HG03442 (cell line): ENCODE measurements around the gene TBCK.
A peak's percentile ranks its signal among the peaks of the same experiment; 100 is the strongest.

Experiments
- ATAC-seq: cut with Tn5 transposase; IDR thresholded peaks from one replicate; pipeline ENCODE4 v1.9.1; 2021; ENCODE audit warnings: mild to moderate bottlenecking, moderate library complexity; ENCODE audit not compliant: unreplicated experiment

TBCK gene

DNA sequence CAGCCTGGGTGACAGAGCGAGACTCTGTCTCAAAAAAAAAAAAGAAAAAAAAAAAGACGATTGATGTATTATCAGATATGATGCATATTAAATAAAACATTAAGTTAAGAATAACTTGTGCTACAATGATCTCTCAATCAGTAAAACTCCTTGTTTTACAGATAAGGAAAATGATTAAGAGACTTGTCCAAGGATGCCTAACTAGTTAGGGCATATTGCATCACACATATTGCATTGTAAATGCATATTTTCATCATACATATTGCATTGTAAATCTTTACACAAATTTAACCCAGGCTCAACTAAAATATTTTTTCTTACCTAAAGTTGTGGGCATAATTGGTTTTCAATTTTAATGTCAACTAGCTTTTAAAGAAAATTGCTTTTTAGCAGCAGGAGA, 26.3 kb downstream of the TBCK start:
- ATAC-seq: no peak

GRCh38 chr4:106287353-106287969, 28.5 kb downstream of the TBCK start:
- ATAC-seq: no peak

DNA sequence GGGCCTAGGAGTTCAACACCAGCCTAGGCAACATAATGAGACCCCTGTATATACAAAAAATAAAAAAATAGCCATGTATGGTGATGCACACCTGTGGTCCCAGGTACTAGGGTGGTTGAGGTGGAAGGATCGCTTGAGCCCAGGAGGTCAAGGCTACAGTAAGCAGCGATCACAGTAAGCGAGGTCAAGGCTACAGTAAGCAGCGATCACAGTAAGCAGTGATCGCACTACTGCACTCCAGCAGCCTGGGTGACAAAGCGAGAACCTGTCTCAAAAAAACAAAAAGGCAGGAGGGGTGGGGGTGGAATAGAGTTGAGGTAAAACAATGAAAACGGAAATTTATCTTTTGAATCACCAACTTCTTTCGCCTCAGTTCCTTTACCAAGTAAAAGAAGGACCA, 29.4 kb downstream of the TBCK start:
- ATAC-seq: no peak

DNA sequence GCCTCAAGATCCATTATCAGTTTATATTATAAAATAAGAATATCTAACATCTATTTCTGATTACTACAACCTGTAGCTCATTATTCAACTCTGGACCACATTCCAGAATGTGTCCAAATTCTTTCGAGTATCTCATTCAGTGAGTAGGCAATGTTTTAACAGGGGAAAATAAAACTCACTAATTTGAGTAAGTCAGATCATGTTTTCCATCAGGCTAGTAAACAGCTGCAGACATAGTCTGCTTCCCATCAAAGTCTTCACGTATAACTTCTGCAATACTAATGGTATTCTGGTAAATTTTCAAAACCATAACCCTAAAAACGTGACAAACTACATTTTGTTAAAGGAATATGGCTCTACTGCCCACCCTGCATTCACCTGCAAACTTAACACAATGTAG, 31.8 kb downstream of the TBCK start:
- ATAC-seq: no peak

DNA sequence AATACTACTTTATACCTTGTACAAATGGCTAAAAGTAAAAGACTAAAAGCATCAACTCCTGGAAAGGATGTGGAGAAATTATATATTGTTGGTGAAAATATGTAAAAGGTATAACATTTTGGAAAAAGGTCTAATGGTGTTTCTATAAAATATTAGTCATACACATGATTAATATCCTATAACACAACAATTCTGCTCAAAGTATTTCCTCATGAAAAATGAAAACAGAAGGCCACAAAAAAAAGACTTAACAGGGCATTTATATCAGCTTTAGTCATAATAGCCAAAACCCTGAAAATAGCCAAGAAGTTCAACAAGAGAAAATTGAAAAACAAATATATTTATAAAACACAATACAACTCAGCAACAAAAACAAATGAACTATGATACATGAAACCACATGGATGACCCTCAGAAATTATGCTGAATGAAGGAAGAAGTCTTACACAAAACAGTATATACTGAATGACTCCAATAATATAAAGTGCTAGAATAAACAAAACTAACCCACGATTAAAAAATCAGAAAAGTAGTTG, 38.8 kb downstream of the TBCK start:
- ATAC-seq: no peak

GRCh38 chr4:106273831-106274230, 42.2 kb downstream of the TBCK start:
- no peak for ATAC-seq

- ATAC-seq: no peak
Observed at GRCh38 chr4:106270736-106271135, 45.3 kb downstream of the TBCK start.

GRCh38 chr4:106269711-106270110, 46.3 kb downstream of the TBCK start:
- no peak for ATAC-seq

GRCh38 chr4:106268786-106269185, 47.2 kb downstream of the TBCK start:
- no peak for ATAC-seq

- ATAC-seq: peak; percentile 65
Observed at GRCh38 chr4:106266201-106266600, 49.8 kb downstream of the TBCK start.

- ATAC-seq: no peak
Observed at GRCh38 chr4:106264331-106264728, 51.7 kb downstream of the TBCK start.

DNA sequence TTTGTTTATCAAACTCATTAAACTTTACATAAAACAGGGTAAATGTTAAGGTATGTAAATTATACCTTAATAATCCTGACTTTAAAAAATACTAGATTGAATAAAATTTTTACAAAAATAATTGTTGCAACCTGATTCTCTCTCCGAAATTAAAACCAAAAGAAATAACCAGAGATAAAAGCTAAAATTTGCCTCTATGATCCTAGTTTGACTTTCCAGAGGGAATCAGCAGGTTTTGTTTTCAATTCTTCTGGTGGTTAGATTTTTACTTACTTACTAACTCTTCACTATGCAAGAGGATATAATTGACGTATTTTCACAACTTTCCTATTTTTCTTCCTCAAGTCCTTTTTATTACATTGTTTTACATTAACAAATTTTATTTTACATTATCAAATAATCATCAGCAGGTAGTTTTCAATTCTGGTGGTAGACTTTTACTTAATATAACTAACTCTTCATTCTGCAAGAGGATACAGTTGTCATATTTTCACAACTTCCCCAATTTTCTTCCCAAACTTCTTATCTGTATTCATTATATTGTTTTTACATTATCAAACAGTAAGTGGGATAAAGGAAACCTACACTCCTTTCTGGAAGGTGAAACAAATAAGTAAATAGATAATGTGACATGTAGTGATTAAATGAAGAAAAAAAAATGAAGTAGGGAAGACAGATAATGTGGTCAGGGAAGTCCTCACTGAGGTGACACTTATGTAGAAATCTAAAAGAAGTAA, 52.2 kb downstream of the TBCK start:
- no peak for ATAC-seq

- no peak for ATAC-seq
Observed at GRCh38 chr4:106261980-106262379, 54.0 kb downstream of the TBCK start.

GRCh38 chr4:106258145-106259045, 57.6 kb downstream of the TBCK start:
- no peak for ATAC-seq

DNA sequence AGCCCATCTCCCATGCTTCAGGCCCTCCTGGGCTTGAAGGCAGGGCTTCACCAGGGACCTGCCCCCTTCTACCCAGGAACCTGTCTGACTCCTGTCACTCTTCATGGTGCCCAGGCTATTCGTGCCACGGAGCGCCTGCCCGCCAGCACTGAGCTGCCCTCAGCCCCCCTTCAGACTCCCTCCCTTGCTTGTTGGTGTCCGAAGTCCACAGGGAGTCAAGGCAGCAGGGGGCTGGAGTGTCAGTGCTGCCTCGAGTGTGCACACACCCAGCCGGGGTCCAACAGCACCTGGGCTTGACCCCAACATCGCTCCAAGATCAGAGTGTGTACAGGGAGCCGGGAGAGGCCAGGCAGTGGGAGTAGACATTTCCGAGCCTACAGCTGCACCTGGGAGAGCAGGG, 59.8 kb downstream of the TBCK start:
- no peak for ATAC-seq

GRCh38 chr4:106255195-106255594, 60.8 kb downstream of the TBCK start:
- ATAC-seq: no peak

DNA sequence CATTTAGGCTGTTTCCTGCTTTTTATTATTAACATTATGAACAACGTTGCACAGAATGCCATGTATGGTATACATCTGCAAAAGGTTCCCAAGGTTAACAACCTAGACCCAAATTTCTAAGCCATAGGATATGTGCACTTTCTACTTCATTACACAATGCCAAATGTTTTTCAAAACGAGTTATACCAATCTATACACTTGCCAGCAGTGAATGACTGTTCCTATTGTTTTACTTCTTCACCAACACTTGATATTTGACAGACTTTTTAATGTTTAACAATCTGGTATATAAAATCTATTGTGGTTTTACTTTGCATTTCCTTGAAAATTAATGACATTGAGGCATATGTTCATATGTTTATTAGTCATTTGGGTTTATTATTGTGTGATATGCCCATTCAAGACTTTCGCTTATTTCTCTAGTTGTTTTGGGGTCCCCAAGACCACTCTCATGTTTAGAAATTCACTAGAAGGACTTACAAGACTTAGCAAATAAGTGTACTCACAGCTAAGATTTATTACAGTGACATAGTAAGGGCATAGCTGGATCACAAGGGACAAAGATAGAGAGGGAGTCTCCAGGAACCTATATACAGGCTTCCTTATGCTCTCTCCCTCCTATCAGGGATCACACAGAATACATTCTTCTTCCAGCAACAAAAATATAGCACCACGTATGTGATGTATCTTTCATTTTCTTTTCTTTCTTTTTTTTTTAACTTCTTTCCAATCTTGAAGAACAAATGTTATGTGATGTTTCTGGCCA, 62.5 kb downstream of the TBCK start:
- ATAC-seq: no peak

DNA sequence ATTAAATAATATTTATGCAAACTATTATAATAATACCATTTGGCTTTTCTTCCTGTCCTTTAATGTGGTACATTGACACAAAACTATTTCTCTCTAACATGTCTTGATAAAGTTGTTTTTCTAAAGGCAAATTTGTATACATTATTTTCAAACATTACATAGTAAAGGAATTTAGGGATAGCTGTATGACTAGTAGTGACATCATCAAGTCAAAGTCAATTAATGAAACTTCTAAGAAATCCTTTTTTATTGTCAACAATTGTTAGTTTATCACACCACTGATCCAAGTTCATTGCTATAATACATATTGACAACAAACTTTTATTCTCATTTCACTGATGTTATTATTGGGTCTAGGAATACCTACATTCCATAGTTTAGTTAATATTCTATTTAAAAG, 68.4 kb downstream of the TBCK start:
- no peak for ATAC-seq

GRCh38 chr4:106246441-106246840, 69.6 kb downstream of the TBCK start:
- no peak for ATAC-seq

- no peak for ATAC-seq
Observed at GRCh38 chr4:106245176-106245575, 70.8 kb downstream of the TBCK start.

DNA sequence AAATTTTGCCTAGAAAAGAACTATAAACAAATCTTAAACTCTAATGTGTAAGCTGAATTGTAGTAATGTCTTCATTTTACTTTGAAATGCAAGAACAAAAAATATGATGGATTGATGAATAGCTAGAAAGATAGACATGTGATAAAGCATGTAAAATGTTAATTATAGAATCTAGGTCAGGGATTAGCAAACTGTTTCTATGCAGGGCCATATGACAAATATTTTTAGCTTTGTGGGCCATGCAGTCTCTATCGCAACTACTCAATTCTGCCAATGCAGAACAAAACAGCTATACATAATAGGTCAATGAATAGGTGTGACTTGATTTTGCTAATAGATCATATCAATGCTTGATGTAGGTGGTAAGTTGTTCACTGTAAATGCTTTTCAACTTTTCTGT, 75.3 kb downstream of the TBCK start:
- ATAC-seq: no peak
